GM10266 (cell line): Measurements from ENCODE around the gene SUPT16H.

Experiments used
- DNase-seq: peaks from one replicate; pipeline ENCODE4 v3.0.0; 2012; ENCODE audit errors: extremely low spot score
- CTCF ChIP-seq: IDR thresholded peaks from 2 replicates; pipeline ENCODE4 v1.5.1; 2012; ENCODE audit warnings: mild to moderate bottlenecking, low read depth; ENCODE audit not compliant: control insufficient read depth, insufficient read depth; ENCODE audit errors: missing control alignments

SUPT16H gene

GRCh38 chr14:21302013-21302835 is 81.6 kb downstream of the SUPT16H start:
- no peak for DNase-seq
- TF ChIP-seq CTCF = no peak
